HepG2 (cell line): ENCODE measurements around the gene SLC43A1.

Experiments used
- ARID2 ChIP-seq: sonication (generic); formaldehyde crosslinking; IDR thresholded peaks from 2 replicates; pipeline ENCODE4 v1.8.1; 2022; ENCODE audit warnings: mild to moderate bottlenecking, missing genetic modification reagents, borderline replicate concordance
- CTCF ChIP-seq: sonication (generic); formaldehyde crosslinking; IDR thresholded peaks from 2 replicates; pipeline ENCODE4 v1.5.0; 2020; ENCODE audit warnings: mild to moderate bottlenecking, missing genetic modification reagents, moderate library complexity
- GABPA ChIP-seq, 2 experiments: IDR thresholded peaks; 2 replicates each; pipeline ENCODE4 v1.6.1; 2011 to 2016; ENCODE audit warnings: low read depth in 2 of 2, low read length in 1 of 2, missing biosample characterization in 1 of 2, missing genetic modification characterization in 1 of 2
- MYNN ChIP-seq: sonication (generic); formaldehyde crosslinking; IDR thresholded peaks from 2 replicates; pipeline ENCODE4 v1.4.0; 2020; ENCODE audit warnings: mild to moderate bottlenecking, low read depth, missing genetic modification reagents
- TAF1 ChIP-seq: sonication (generic); formaldehyde crosslinking; IDR thresholded peaks from 2 replicates; pipeline ENCODE4 v1.4.0; 2020; ENCODE audit warnings: missing genetic modification reagents
- ZNF234 ChIP-seq: sonication (generic); formaldehyde crosslinking; conservative IDR thresholded peaks from 2 replicates; pipeline ENCODE4 v1.5.1; 2020; ENCODE audit warnings: mild to moderate bottlenecking, missing genetic modification reagents
- ZNF383 ChIP-seq: sonication (generic); formaldehyde crosslinking; IDR thresholded peaks from 2 replicates; pipeline ENCODE4 v1.4.0; 2020; ENCODE audit warnings: missing genetic modification reagents, mild to moderate bottlenecking, borderline replicate concordance
- ZSCAN30 ChIP-seq: sonication (generic); formaldehyde crosslinking; IDR thresholded peaks from 2 replicates; pipeline ENCODE4 v1.5.0; 2020; ENCODE audit warnings: mild to moderate bottlenecking, missing genetic modification reagents

- TF ChIP-seq CTCF (no peak), MYNN (CRISPR knock-in tag) (no peak), TAF1 (CRISPR knock-in tag) (no peak), ARID2 (CRISPR knock-in tag) (no peak), GABPA (IDR thresholded peaks at IDR 0.05; ENCODE audit: low read depth, low read length) (no peak), GABPA (CRISPR knock-in tag; IDR thresholded peaks at IDR 0.05; ENCODE audit: low read depth) (no peak), ZSCAN30 (CRISPR knock-in tag) (no peak), ZNF383 (CRISPR knock-in tag) (no peak), ZNF234 (no peak)
Measured at GRCh38 chr11:57475671-57476046, 39.8 kb downstream of the SLC43A1 start.
